ENCODE data around the gene SLC2A5.

DNA sequence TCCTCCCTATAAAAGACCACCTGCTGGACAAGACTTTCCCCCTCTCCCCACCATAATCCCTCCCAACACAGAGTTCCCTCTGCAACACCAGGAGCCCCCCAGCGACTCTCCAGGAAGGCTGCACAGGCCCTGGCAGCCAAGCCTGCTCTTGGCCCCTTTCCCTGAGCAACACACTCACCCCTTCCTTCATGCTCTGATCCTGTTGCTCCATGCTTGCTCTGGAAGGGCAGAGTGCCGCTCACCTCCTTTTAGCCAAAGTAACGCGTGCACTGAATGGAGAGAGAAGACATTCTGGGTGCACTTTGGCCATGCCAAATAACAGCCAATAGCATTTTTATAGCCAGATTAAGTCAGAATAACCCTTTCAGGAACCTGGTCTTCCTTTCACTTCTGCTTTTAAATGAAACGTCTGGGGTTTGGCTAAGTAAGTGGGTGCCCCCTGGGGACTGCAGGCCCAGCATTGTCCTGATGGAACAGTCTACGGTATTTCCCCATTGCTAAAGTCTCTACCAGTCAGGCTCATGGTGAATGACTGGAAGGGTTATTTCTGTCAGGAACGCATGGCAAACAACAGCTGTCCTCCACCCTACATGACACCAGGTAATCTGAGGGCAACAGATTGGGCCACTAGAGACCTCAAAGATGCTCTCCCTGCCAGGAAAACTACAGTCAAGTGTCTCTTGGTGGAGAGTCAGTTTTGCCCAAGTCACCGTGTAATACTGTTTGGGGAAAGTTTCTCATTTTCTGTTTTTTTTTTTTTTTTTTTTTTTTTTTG is at the start of gene SLC2A5:
- TF ChIP-seq POLR2A (IDR thresholded peaks at IDR 0.05) (no peak), CTCF (IDR thresholded peaks at IDR 0.05) (no peak)

Data from adrenal gland (tissue), 5 donors.